Suprapubic skin (tissue), 4 donors: ENCODE measurements around the gene MED17. TPM values are rescaled to one million over a fixed set of nuclear protein-coding genes. Genes with fewer than 3 reads are reported as not detected.

Experiments used
- DNase-seq, 2 donors: peaks; one replicate each; pipeline ENCODE4 v3.0.0-alpha.2; 2019; ENCODE audit warnings: low spot score in 2 of 2
- H3K27ac ChIP-seq: fragments of 200-600 bp; sonication (generic); one replicate; pipeline ENCODE4 v1.5.1; 2019
- H3K27me3 ChIP-seq: fragments of 200-600 bp; sonication (generic); one replicate; pipeline ENCODE4 v1.5.1; 2019
- H3K36me3 ChIP-seq: fragments of 200-600 bp; sonication (generic); one replicate; pipeline ENCODE4 v1.5.1; 2019
- H3K4me1 ChIP-seq: fragments of 200-600 bp; sonication (generic); one replicate; pipeline ENCODE4 v1.5.1; 2019
- H3K4me3 ChIP-seq: fragments of 200-600 bp; sonication (generic); one replicate; pipeline ENCODE4 v1.5.1; 2019; ENCODE audit warnings: mild to moderate bottlenecking
- H3K9me3 ChIP-seq: fragments of 200-600 bp; sonication (generic); one replicate; pipeline ENCODE4 v1.5.1; 2019
- CTCF ChIP-seq, 2 donors: fragments of 200-600 bp in 1 of 2; fragments of 450-650 bp in 1 of 2; sonication (generic) in 1 of 2; IDR thresholded peaks; one replicate each; pipeline ENCODE4 v1.5.1; 2016 to 2019; ENCODE audit warnings: antibody characterized with exemption in 2 of 2, mild to moderate bottlenecking in 1 of 2, moderate library complexity in 1 of 2
- EP300 ChIP-seq: sonication (generic); formaldehyde crosslinking; IDR thresholded peaks from one replicate; pipeline ENCODE4 v1.6.1; 2017; ENCODE audit warnings: antibody characterized with exemption
- POLR2A ChIP-seq, 2 donors: fragments of 450-650 bp; IDR thresholded peaks; one replicate each; pipeline ENCODE4 v1.6.1; 2017; ENCODE audit warnings: antibody characterized with exemption in 2 of 2, mild to moderate bottlenecking in 2 of 2, moderate library complexity in 2 of 2
- POLR2AphosphoS5 ChIP-seq, 3 donors: sonication (generic); formaldehyde crosslinking; IDR thresholded peaks; one replicate each; pipeline ENCODE4 v1.6.1; 2017; ENCODE audit warnings: antibody characterized with exemption in 3 of 3
- WGBS: methylation state at CpG from one replicate; pipeline ENCODE4 v1.1.5; 2018; 5-methylcytosine and 5-hydroxymethylcytosine counted together
- total RNA-seq, 4 donors: library from RNA; depleted of rRNA; stranded (reverse); fragments of >200 nt; gene quantifications; one replicate each; pipeline ENCODE4 v1.1.0, GENCODE V29; 2016

Gene MED17
- total RNA-seq, 4 donors from 2014 or later: 20.3 to 32.2 (median 29.2) TPM

GRCh38 chr11:93829598-93829997, 45.5 kb downstream of the MED17 start:
- H3K36me3 ChIP-seq: no peaks in the 10 kb centered on the region
- H3K4me3 ChIP-seq: no peak overlapping the region
- no peaks in the 10 kb centered on the region for H3K4me1 ChIP-seq
- WGBS: 80% methylated on average over 3 of the region's 3 CpGs
- H3K9me3 ChIP-seq: no peaks in the 10 kb centered on the region
- DNase-seq: no peak
- H3K27me3 ChIP-seq: no peaks in the 10 kb centered on the region
- no peak overlapping the region for H3K27ac ChIP-seq
- TF ChIP-seq CTCF (IDR thresholded peaks at IDR 0.05): no peak
- no peak for TF ChIP-seq POLR2AphosphoS5 (IDR thresholded peaks at IDR 0.05)
- no peak for TF ChIP-seq POLR2A (IDR thresholded peaks at IDR 0.05)
- no peak for TF ChIP-seq EP300

DNA sequence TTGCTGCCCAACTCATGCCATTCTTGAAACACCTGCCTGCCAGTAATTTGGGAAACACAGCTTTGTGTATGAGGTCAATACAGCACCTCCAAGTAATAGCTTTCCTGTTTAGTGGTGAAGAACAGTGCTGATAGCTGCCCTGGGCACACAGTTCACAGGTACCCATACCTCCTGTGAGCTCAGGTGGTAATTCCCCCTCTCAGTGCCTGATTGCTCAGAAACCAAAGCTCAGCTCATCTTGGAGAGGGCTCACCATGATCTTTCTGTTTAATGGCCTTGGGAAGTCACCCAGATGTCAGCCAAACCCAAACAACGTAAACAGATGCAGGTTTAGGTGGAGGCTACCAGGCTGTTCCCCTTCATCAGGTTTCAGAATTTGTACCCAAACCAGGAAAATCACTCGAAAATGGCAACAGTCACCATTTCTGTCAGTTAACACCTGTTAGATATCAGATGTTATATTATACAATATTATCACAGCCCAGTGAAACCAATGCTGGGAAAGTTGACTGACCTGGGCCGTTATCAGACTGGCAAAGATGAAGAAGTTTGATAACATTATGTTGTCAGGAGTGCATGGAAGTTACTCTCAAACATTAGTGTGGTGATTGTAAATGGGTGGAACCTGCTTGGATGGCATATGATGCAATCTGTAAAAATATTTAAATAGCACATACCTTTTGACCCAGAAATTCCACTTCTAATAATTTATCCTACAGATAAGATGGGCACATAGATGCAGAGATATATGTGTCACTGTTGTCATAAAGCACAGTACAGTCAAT, 47.5 kb downstream of the MED17 start:
- TF ChIP-seq POLR2A (IDR thresholded peaks at IDR 0.05): no peak
- TF ChIP-seq EP300: no peak
- no peak for TF ChIP-seq CTCF (IDR thresholded peaks at IDR 0.05)
- no peak for TF ChIP-seq POLR2AphosphoS5 (IDR thresholded peaks at IDR 0.05)
- H3K4me1 ChIP-seq: no peaks in the 10 kb centered on the region
- no peak for DNase-seq
- H3K27ac ChIP-seq: no peak overlapping the region
- H3K36me3 ChIP-seq: no peaks in the 10 kb centered on the region
- no peak overlapping the region for H3K4me3 ChIP-seq
- WGBS: 64% methylated on average over 3 of the region's 3 CpGs
- H3K9me3 ChIP-seq: no peaks in the 10 kb centered on the region
- H3K27me3 ChIP-seq: no peaks in the 10 kb centered on the region

DNA sequence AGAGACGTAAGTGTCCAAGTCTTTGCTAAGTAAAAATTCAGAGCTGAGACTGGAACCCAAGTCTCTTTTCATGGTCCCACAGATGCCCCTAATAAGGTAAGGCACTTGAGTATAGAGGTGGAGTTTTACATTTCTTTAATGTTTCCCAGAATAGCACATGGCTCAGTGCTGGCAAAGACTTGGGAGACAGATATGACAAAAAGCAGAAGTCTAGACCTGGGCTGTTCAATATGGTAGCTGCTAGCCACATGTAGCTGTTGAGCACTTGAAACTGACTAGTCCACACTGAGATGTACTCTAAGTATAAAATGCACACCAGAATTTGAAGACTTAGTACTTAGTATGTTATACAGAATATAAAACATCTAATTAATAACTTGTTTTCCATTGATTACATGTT, 48.7 kb downstream of the MED17 start:
- no peak for DNase-seq
- Histone ChIP-seq H3K27me3 (no peaks in the 10 kb centered on the region), H3K4me3 (no peak overlapping the region), H3K9me3 (no peaks in the 10 kb centered on the region), H3K27ac (no peak overlapping the region), H3K36me3 (no peaks in the 10 kb centered on the region), H3K4me1 (no peaks in the 10 kb centered on the region)
- TF ChIP-seq POLR2A (IDR thresholded peaks at IDR 0.05) (no peak), CTCF (IDR thresholded peaks at IDR 0.05) (no peak), POLR2AphosphoS5 (IDR thresholded peaks at IDR 0.05) (no peak)
- WGBS: 100% methylated on average over 1 of the region's 1 CpG

GRCh38 chr11:93838967-93839366, 54.9 kb downstream of the MED17 start:
- Histone ChIP-seq H3K27me3 (no peaks in the 10 kb centered on the region), H3K4me3 (no peak overlapping the region), H3K4me1 (peaks cover 3% of the 10 kb centered on the region), H3K36me3 (no peaks in the 10 kb centered on the region), H3K27ac (no peak overlapping the region), H3K9me3 (no peaks in the 10 kb centered on the region)
- 88% methylated on average over 8 of the region's 8 CpGs for WGBS
- no peak for TF ChIP-seq POLR2AphosphoS5 (IDR thresholded peaks at IDR 0.05)
- no peak for TF ChIP-seq POLR2A (IDR thresholded peaks at IDR 0.05)
- no peak for TF ChIP-seq CTCF (IDR thresholded peaks at IDR 0.05)
- TF ChIP-seq EP300: no peak
- DNase-seq: no peak

GRCh38 chr11:93840180-93840579, 56.1 kb downstream of the MED17 start:
- Histone ChIP-seq H3K4me1 (peaks cover 3% of the 10 kb centered on the region), H3K36me3 (no peaks in the 10 kb centered on the region), H3K4me3 (no peak overlapping the region), H3K27ac (no peak overlapping the region), H3K27me3 (no peaks in the 10 kb centered on the region), H3K9me3 (no peaks in the 10 kb centered on the region)
- DNase-seq: no peak
- TF ChIP-seq POLR2AphosphoS5 (IDR thresholded peaks at IDR 0.05) (no peak), POLR2A (IDR thresholded peaks at IDR 0.05) (no peak), EP300 (no peak), CTCF (IDR thresholded peaks at IDR 0.05) (no peak)
- 74% methylated on average over 2 of the region's 2 CpGs for WGBS
